IPS DF 6.9 (cell line): ENCODE measurements around the gene SMCHD1.
"Not testable (repeated sequence)": the region's sequence is repeated elsewhere in the genome, so short reads cannot be mapped to it uniquely, and the experiment has no call there.

Source experiments
- DNase-seq: peaks from one replicate; pipeline ENCODE4 v3.0.0-alpha.2; 2013; ENCODE audit warnings: low read depth, low spot score
- H3K27ac ChIP-seq: one replicate; pipeline ENCODE4 v1.5.1; 2013; ENCODE audit warnings: low read length, control low read depth
- H3K27me3 ChIP-seq: 2 replicates; pipeline ENCODE4 v1.6.1; 2013; ENCODE audit warnings: mild to moderate bottlenecking, low read length; ENCODE audit not compliant: control insufficient read depth, insufficient read depth
- H3K36me3 ChIP-seq: 2 replicates; pipeline ENCODE4 v1.6.1; 2013; ENCODE audit warnings: low read length; ENCODE audit not compliant: control insufficient read depth, insufficient read depth
- H3K4me1 ChIP-seq: 2 replicates; pipeline ENCODE4 v1.6.1; 2013; ENCODE audit warnings: low read length; ENCODE audit not compliant: control insufficient read depth, insufficient read depth
- H3K4me3 ChIP-seq: 2 replicates; pipeline ENCODE4 v1.5.1; 2013; ENCODE audit warnings: mild to moderate bottlenecking, low read length
- H3K9me3 ChIP-seq: 2 replicates; pipeline ENCODE4 v1.6.1; 2013; ENCODE audit warnings: low read length, inconsistent platforms; ENCODE audit not compliant: control insufficient read depth, insufficient read depth
- WGBS: extraction: QIAGEN DNeasy Blood & Tissue Kit; methylation state at CpG from one replicate; pipeline ENCODE4 v1.1.7; 2013; ENCODE audit warnings: mixed read lengths, missing lambda C conversion rate; ENCODE audit not compliant: insufficient read length, insufficient coverage; 5-methylcytosine and 5-hydroxymethylcytosine counted together

Gene SMCHD1

DNA sequence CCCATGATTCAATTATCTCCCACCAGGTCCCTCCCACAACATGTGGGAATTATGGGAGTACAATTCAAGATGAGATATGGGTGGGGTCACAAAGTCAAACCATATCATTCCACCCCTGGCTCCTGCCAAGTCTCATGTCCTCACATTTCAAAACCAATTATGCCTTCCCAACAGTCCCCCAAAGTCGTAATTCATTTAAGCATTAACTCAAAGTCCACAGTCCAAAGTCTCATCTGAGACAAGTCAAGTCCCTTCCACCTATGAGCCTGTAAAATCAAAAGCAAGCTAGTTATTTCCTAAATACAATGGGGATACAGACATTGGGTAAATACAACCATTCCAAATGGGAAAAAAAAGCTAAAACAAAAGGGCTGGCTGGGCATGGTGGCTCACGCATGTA is 153.1 kb downstream of the SMCHD1 start:
- not testable (repeated sequence) for H3K4me3 ChIP-seq, H3K36me3 ChIP-seq, H3K9me3 ChIP-seq, H3K4me1 ChIP-seq, H3K27me3 ChIP-seq, H3K27ac ChIP-seq, DNase-seq
- no CpG with 5 or more reads among the region's 2 CpGs for WGBS

DNA sequence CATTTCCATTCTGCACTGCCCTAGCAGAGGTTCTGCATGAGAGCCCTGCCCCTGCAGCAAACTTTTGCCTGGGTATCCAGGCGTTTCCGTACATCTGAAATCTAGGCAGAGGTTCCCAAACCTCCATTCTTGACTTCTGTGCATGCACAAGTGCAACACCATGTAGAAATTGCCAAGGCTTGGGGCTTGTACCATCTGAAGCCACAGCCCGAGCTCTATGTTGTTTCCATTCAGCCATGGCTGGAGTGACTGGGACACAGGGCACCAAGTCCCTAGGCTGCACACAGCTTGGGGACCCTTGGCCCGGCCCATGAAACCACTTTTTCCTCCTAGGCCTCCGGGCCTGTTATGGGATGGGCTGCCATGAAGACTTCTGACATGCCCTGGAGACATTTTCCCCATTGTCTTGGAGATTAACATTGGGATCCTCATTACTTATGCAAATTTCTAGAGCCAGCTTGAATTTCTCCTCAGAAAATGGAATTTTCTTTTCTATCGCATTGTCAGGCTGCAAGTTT is 154.2 kb downstream of the SMCHD1 start:
- not testable (repeated sequence) for H3K4me3 ChIP-seq, H3K27ac ChIP-seq, DNase-seq, H3K27me3 ChIP-seq, H3K36me3 ChIP-seq, H3K9me3 ChIP-seq, H3K4me1 ChIP-seq
- no CpG with 5 or more reads among the region's 6 CpGs for WGBS

DNA sequence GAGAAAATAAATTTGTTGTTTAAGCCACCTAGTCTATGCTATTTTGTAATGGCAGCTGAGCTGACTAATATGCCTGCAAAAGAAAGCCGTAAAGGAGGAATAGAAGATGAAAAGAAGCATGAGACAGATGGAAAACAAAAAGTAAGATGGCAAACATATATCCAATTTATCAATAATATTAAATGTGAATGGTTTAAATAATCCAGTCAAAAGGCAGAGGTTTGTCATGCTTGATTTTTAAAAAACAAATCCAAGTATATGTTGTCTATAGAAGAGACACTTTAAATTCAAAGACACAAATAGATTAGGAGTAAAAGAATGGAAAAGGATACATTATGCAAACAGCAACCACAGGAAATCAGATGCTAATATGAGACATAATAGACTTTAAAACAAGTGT is 155.9 kb downstream of the SMCHD1 start:
- no peaks in the 10 kb centered on the region for H3K27me3 ChIP-seq
- no peak overlapping the region for H3K4me3 ChIP-seq
- H3K9me3 ChIP-seq, result no peaks in the 10 kb centered on the region
- no peak overlapping the region for H3K27ac ChIP-seq
- DNase-seq, result no peak
- no peaks in the 10 kb centered on the region for H3K4me1 ChIP-seq
- no peaks in the 10 kb centered on the region for H3K36me3 ChIP-seq
- WGBS, result no CpG with 5 or more reads among the region's 1 CpG

DNA sequence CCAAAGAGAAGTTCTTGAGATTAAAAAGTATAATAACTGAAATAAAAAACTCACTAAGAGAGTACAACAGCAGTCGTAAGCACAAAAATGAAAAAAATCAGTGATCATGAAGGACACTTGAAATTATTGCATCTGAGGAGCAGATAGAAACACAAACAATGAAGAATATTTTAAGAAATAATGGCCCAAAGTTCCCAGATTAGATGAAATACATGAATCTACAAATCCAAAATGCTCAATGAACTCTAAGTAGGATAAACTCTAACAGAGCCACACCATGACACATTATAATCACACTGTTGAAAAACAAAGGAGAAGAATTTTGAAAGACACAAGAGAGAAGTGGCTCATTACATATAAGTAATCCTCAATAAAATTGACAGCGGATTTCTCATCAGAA is 159.4 kb downstream of the SMCHD1 start:
- WGBS, result no CpG with 5 or more reads among the region's 2 CpGs
- DNase-seq, result no peak
- H3K27me3 ChIP-seq, result no peaks in the 10 kb centered on the region
- no peak overlapping the region for H3K27ac ChIP-seq
- no peaks in the 10 kb centered on the region for H3K36me3 ChIP-seq
- H3K9me3 ChIP-seq, result no peaks in the 10 kb centered on the region
- H3K4me3 ChIP-seq, result no peak overlapping the region
- H3K4me1 ChIP-seq, result no peaks in the 10 kb centered on the region

DNA sequence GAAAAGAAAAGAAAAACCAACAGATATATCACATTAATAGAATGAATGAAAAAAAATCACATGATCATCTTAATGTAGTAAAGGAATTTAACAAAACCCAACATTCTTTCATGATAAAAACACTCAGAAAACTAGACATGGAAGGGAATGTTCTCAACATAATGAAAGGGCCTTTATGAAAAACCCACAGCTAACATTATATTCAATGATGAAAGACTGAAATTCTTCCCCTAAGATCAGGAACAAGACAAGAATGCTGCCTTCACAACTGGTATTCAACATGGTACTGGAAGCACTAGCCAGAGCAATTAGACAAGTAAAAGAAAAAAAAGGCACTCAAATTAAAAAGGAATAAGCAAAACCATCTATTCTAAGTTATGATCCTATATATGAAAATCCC is 162.8 kb downstream of the SMCHD1 start:
- H3K27me3 ChIP-seq, result no peaks in the 10 kb centered on the region
- no peak for DNase-seq
- no peaks in the 10 kb centered on the region for H3K4me1 ChIP-seq
- no peak overlapping the region for H3K27ac ChIP-seq
- H3K4me3 ChIP-seq, result no peak overlapping the region
- no peaks in the 10 kb centered on the region for H3K36me3 ChIP-seq
- H3K9me3 ChIP-seq, result peaks cover 1% of the 10 kb centered on the region; the same call in 1 of the 2 replicates

DNA sequence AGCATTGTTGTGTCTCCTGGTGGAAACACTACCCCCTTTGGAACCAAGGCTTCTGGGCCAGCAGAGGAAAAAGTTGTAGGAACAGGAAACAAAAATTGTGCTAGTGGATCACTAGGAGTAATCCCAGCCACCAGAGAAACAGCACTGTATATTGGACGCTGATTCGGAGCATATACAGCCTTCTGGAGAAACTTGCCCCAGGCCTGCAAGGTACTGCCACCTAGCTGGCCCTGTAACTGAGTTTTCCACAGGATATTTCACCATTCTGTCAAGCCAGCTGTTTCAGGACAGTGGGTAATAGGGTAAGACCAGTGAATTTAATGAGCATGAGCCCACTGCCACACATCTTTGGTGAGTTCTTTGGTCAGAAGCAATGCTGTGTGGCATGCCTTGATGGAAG is 166.2 kb downstream of the SMCHD1 start:
- H3K4me3 ChIP-seq, result no peak overlapping the region
- H3K27ac ChIP-seq, result no peak overlapping the region
- DNase-seq, result no peak
- H3K27me3 ChIP-seq, result no peaks in the 10 kb centered on the region
- H3K4me1 ChIP-seq, result no peaks in the 10 kb centered on the region
- no CpG with 5 or more reads among the region's 2 CpGs for WGBS
- H3K9me3 ChIP-seq, result peaks cover 1% of the 10 kb centered on the region; the same call in 1 of the 2 replicates
- H3K36me3 ChIP-seq, result no peaks in the 10 kb centered on the region

DNA sequence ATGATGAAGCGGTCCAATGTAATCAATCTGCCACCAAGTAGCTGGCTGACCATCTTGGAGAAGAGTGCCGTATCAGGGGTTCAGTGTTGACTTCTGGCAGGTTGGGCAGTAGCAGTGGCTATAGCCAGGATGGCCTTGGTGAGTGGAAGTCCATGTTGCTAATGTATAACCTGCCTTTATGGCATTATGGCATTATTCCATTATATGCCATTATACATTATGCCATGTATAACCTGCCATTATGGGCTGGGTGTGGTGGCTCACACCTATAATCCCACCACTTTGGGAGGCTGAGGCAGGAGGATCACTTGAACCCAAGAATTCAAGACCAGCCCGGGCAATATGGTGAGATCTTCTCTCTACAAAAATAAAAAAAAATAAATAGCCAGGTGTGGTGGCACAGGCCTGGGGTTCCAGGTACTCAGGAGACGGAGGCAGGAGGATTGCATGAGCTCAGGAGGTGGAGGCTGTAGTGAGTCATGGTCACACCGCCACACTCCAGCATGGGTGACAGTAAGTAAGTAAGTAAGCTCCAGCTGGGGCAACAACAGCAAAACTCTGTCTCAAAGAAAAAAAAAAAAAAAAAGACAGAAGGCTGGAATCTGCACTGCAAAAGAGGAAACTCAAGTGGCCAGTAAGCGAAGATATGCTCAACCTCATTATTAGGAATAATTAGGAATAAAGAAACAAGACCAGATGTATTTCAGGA is 166.8 kb downstream of the SMCHD1 start:
- WGBS, result no CpG with 5 or more reads among the region's 6 CpGs
- Histone ChIP-seq H3K9me3 (peaks cover 1% of the 10 kb centered on the region; the same call in 1 of the 2 replicates), H3K4me3 (no peak overlapping the region), H3K36me3 (no peaks in the 10 kb centered on the region), H3K4me1 (no peaks in the 10 kb centered on the region), H3K27me3 (no peaks in the 10 kb centered on the region), H3K27ac (no peak overlapping the region)
- DNase-seq, result no peak

DNA sequence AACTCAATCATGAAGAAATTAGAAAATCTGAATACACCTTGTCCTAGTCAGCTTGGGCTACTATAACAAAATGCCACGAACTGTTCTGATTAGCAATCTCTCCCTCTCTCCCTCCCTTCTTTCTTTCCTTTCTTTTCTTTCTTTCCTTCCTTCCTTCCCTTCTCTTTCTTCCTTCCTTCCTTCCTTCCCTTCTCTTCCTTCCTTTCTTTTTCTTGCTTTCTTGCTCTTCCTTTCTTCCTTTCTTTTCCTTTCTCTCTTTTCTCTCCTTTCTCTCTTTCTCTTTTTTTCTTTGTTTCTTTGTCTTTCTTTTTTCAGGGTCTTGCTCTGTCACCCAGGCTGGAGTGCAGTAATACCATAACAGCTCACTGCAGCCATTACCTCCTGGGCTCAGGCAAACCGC is 167.7 kb downstream of the SMCHD1 start:
- Histone ChIP-seq H3K27me3 (no peaks in the 10 kb centered on the region), H3K27ac (no peak overlapping the region), H3K4me3 (no peak overlapping the region), H3K4me1 (no peaks in the 10 kb centered on the region), H3K36me3 (no peaks in the 10 kb centered on the region), H3K9me3 (peaks cover 1% of the 10 kb centered on the region; the same call in 1 of the 2 replicates)
- no peak for DNase-seq
- no CpG with 5 or more reads among the region's 2 CpGs for whole genome bisulfite sequencing

DNA sequence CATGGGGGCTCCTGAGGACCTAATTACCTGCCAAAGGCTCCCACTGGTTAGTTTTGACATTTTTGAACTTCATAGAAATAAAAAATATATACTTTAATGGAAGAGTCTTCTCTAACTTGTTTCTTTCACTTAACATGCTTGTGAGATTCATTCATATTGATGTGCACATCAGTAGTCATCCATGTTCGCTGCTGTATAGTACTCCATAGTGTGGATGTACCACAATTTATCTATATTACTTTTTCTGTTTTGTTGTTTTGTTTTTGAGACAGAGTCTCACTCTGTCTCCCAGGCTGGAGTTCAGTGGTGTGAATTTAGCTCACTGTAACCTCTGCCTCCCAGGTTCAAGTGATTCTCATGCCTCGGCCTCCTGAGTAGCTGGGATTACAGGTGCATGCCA is 168.4 kb downstream of the SMCHD1 start:
- no peak for DNase-seq
- H3K4me1 ChIP-seq, result no peaks in the 10 kb centered on the region
- no peak overlapping the region for H3K4me3 ChIP-seq
- no peaks in the 10 kb centered on the region for H3K36me3 ChIP-seq
- H3K9me3 ChIP-seq, result peaks cover 1% of the 10 kb centered on the region; the same call in 1 of the 2 replicates
- no peaks in the 10 kb centered on the region for H3K27me3 ChIP-seq
- WGBS, result no CpG with 5 or more reads among the region's 2 CpGs
- H3K27ac ChIP-seq, result no peak overlapping the region

DNA sequence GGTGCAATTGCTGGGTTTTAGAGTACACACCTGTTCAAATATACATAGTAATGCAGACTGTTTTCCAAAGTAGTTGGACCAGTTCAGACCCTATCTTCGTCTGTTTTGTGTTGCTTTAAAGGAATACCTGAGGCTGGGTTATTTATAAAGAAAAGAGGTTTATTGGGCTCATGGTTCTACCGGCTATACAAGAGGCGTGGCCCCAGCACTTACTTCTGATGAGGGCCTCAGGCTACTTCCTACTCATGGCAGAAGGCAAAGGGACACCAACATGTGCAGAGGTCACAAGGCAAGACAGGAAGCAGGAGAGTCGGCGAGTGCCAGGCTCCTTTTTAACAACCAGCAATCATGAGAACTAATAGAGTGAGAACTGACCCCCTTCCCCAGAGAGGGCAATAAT is 169.3 kb downstream of the SMCHD1 start:
- no peaks in the 10 kb centered on the region for H3K36me3 ChIP-seq
- H3K4me1 ChIP-seq, result no peaks in the 10 kb centered on the region
- DNase-seq, result no peak
- H3K27me3 ChIP-seq, result no peaks in the 10 kb centered on the region
- H3K4me3 ChIP-seq, result no peak overlapping the region
- no peak overlapping the region for H3K27ac ChIP-seq
- no CpG with 5 or more reads among the region's 5 CpGs for WGBS
- H3K9me3 ChIP-seq, result peaks cover 1% of the 10 kb centered on the region; the same call in 1 of the 2 replicates

DNA sequence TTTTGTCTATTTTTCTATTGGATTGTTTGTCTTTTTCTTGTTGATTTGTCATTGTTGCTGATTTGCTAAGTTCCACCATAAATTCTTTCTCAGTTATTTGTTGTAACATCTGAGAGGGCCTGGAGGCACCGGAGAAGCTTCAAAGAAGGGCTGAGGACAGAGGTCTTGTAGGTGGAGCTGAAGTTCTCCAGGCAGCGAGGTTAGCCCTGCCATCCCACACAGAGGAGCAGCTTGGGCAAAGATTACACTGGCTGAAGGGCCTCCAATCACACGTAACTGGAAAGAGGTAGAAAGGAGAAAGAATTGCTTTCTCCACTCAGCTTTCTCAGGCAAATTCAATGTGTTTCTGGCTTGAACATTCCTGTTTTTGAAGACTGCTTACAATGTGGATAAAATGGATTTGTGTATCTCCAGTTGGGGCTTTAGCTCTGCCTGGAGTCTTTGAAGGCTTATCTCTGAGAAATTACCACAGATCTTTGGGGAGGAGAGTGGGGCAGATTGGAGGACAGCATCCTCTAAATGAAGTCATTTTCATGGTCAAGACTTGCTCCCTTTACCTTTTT is 170.2 kb downstream of the SMCHD1 start:
- Histone ChIP-seq H3K4me3 (no peak overlapping the region), H3K36me3 (no peaks in the 10 kb centered on the region), H3K27me3 (no peaks in the 10 kb centered on the region), H3K27ac (no peak overlapping the region), H3K4me1 (no peaks in the 10 kb centered on the region), H3K9me3 (peaks cover 1% of the 10 kb centered on the region; the same call in 1 of the 2 replicates)
- no peak for DNase-seq
- no CpG with 5 or more reads among the region's 3 CpGs for WGBS
